GM10248 (cell line): ENCODE results near the gene CDCA3.

Experiments used
- CTCF ChIA-PET: fragments of 300-600 bp; sonication (Branson Sonifier 250); formaldehyde crosslinking; extraction: SDS; loops from one replicate; lab custom pipeline; 2021; ENCODE audit warnings: antibody characterized with exemption; lab: Yijun Ruan, JAX
- POLR2A ChIA-PET: fragments of 350-650 bp; sonication (Branson Sonifier 250); formaldehyde crosslinking; extraction: SDS; loops from one replicate; lab custom pipeline; 2020; ENCODE audit warnings: antibody characterized with exemption; lab: Yijun Ruan, JAX
- DNase-seq: peaks from one replicate; pipeline ENCODE4 v3.0.0; 2012; ENCODE audit errors: extremely low spot score
- CTCF ChIP-seq: IDR thresholded peaks from 2 replicates; pipeline ENCODE4 v1.5.1; 2012; ENCODE audit warnings: mild to moderate bottlenecking, low read depth; ENCODE audit errors: extremely low read depth, missing control alignments, control extremely low read depth

Gene CDCA3

GRCh38 chr12:6852651-6853354, 1.7 kb upstream of the CDCA3 start:
- no peak for DNase-seq
- CTCF ChIA-PET = interaction anchor here (0.8 to 8.1 kb wide), 12 partner anchors 13 to 429 kb away, joined by 3 to 130 read pairs (median 4); partner anchors contain the start of genes MLF2, PTMS, SPSB2 and TPI1
- POLR2A ChIA-PET = interaction anchor here (0.5 to 3.3 kb wide), 10 partner anchors 15 to 382 kb away, joined by 3 to 89 read pairs (median 8); partner anchors contain the start of genes C12orf57, GAPDH, RNU7-1 and SPSB2
- no peak for TF ChIP-seq CTCF

GRCh38 chr12:6851921-6852650, 1.0 kb upstream of the CDCA3 start, which contains the start of gene USP5:
TSS of gene USP5 (plus strand) at chr12:6852150. CDS start at chr12:6852180, 30 bp downstream.
- DNase-seq = peak; percentile 95
- POLR2A ChIA-PET = interaction anchor here (0.5 to 3.3 kb wide), 14 partner anchors 9 to 577 kb away, joined by 3 to 89 read pairs (median 7); partner anchors contain the start of genes C12orf57, GAPDH, RNU7-1 and SPSB2
- TF ChIP-seq CTCF = no peak
- CTCF ChIA-PET = interaction anchor here (0.7 to 8.1 kb wide), 15 partner anchors 10 to 231 kb away, joined by 3 to 130 read pairs (median 4); partner anchors contain the start of genes GNB3, MLF2, PTMS and SPSB2

- DNase-seq = no peak
- POLR2A ChIA-PET = interaction anchor here (0.6 to 3.3 kb wide), 11 partner anchors 11 to 380 kb away, joined by 3 to 89 read pairs (median 6); partner anchors contain the start of genes GAPDH, SPSB2, TPI1 and VAMP1
- CTCF ChIA-PET = interaction anchor here (0.9 to 8.1 kb wide), 9 partner anchors 9 to 97 kb away, joined by 4 to 130 read pairs (median 7); partner anchors contain the start of genes GNB3, MLF2, PTMS and SPSB2
- no peak for TF ChIP-seq CTCF
Measured at GRCh38 chr12:6850796-6851152, 312 bp downstream of the CDCA3 start.

- ChIA-PET POLR2A (no interaction called here), CTCF (interaction anchor here (1.0 to 8.1 kb wide), 5 partner anchors 11 to 83 kb away, joined by 3 to 130 read pairs (median 7); partner anchors contain the start of genes PTMS, SPSB2 and TPI1)
- no peak for TF ChIP-seq CTCF
- no peak for DNase-seq
Measured at GRCh38 chr12:6849976-6850560, 1.0 kb downstream of the CDCA3 start.

- CTCF ChIA-PET = interaction anchor here (1.0 to 8.1 kb wide), 4 partner anchors 15 to 33 kb away, joined by 3 to 130 read pairs (median 6); partner anchors contain the start of genes SPSB2 and TPI1
- DNase-seq = no peak
- POLR2A ChIA-PET = no interaction called here
- TF ChIP-seq CTCF = no peak
Measured at GRCh38 chr12:6849427-6849826, 1.7 kb downstream of the CDCA3 start.
